Activated CD4-positive, alpha-beta memory T cell treated with anti-CD3 and anti-CD28 coated beads, Interleukin-2, amount 10 ng/mL, durations not matched to agents 7 days and 5 days (primary cell): ENCODE measurements around the gene EDN2. TPM values are rescaled to one million over a fixed set of nuclear protein-coding genes. Genes with fewer than 3 reads are reported as not detected.

Experiments used
- CTCF ChIA-PET: fragments of 350-600 bp; sonication (Branson Sonifier 250); formaldehyde crosslinking; loops from one replicate; lab custom pipeline; 2021; ENCODE audit warnings: antibody characterized with exemption, inconsistent platforms; lab: Charles Lee
- POLR2A ChIA-PET: fragments of 350-600 bp; sonication (Branson Sonifier 250); formaldehyde crosslinking; loops from one replicate; lab custom pipeline; 2021; ENCODE audit warnings: antibody characterized with exemption; lab: Charles Lee
- DNase-seq: peaks from one replicate; pipeline ENCODE4 v3.0.0-alpha.2; 2020
- H3K27ac Mint-ChIP-seq: one replicate; pipeline ENCODE4 v1.8.0; 2021; ENCODE audit warnings: mild to moderate bottlenecking, mixed read lengths
- H3K27me3 Mint-ChIP-seq: one replicate; pipeline ENCODE4 v1.8.0; 2021; ENCODE audit warnings: mixed read lengths
- H3K36me3 Mint-ChIP-seq: one replicate; pipeline ENCODE4 v1.8.0; 2021; ENCODE audit warnings: low read depth, mixed read lengths
- H3K4me1 Mint-ChIP-seq: one replicate; pipeline ENCODE4 v1.8.0; 2021; ENCODE audit warnings: mixed read lengths
- H3K4me3 Mint-ChIP-seq: one replicate; pipeline ENCODE4 v1.8.0; 2021; ENCODE audit warnings: mild to moderate bottlenecking, mixed read lengths
- H3K9me3 Mint-ChIP-seq: one replicate; pipeline ENCODE4 v1.8.0; 2021; ENCODE audit warnings: mixed read lengths
- total RNA-seq, 2 experiments: library from RNA; stranded (reverse); gene quantifications; one replicate each; pipeline ENCODE4 v1.2.3, GENCODE V29; 2021

The EDN2 gene
- total RNA-seq, 2 experiments from 2014 or later: not detected

- DNase-seq: no peak
- no peak overlapping the region for H3K27ac Mint-ChIP-seq
- no peak overlapping the region for H3K4me3 Mint-ChIP-seq
- H3K9me3 Mint-ChIP-seq: peaks cover 9% of the 10 kb centered on the region
- ChIA-PET CTCF (no interaction called here), POLR2A (no interaction called here)
- peaks cover 9% of the 10 kb centered on the region for H3K27me3 Mint-ChIP-seq
- H3K4me1 Mint-ChIP-seq: no peaks in the 10 kb centered on the region
- H3K36me3 Mint-ChIP-seq: no peaks in the 10 kb centered on the region
Observed at GRCh38 chr1:41442697-41443251, 41.7 kb downstream of the EDN2 start.

- H3K27me3 Mint-ChIP-seq: peaks cover 14% of the 10 kb centered on the region
- no peaks in the 10 kb centered on the region for H3K4me1 Mint-ChIP-seq
- no peak overlapping the region for H3K4me3 Mint-ChIP-seq
- no peaks in the 10 kb centered on the region for H3K36me3 Mint-ChIP-seq
- no peak overlapping the region for H3K27ac Mint-ChIP-seq
- H3K9me3 Mint-ChIP-seq: peaks cover 9% of the 10 kb centered on the region
- POLR2A ChIA-PET: no interaction called here
- CTCF ChIA-PET: interaction anchor here (1.0 kb wide), 1 partner anchor 23 kb away, joined by 3 read pairs; no protein-coding TSS in a partner anchor
- no peak for DNase-seq
Observed at GRCh38 chr1:41440321-41441085, 44.0 kb downstream of the EDN2 start.

GRCh38 chr1:41439234-41439633 is 45.2 kb downstream of the EDN2 start:
- H3K27me3 Mint-ChIP-seq: peaks cover 23% of the 10 kb centered on the region

GRCh38 chr1:41438711-41439110 is 45.8 kb downstream of the EDN2 start:
- Mint-ChIP-seq H3K4me1 (no peaks in the 10 kb centered on the region), H3K27me3 (peaks cover 25% of the 10 kb centered on the region), H3K27ac (no peak overlapping the region), H3K36me3 (no peaks in the 10 kb centered on the region), H3K9me3 (no peaks in the 10 kb centered on the region), H3K4me3 (no peak overlapping the region)
- ChIA-PET CTCF (no interaction called here), POLR2A (no interaction called here)
- DNase-seq: no peak

More at GRCh38 chr1:41439234-41439633, 45.2 kb downstream of the EDN2 start:
- peaks cover under 1% of the 10 kb centered on the region for H3K9me3 Mint-ChIP-seq
- no peaks in the 10 kb centered on the region for H3K36me3 Mint-ChIP-seq
- no peak overlapping the region for H3K27ac Mint-ChIP-seq
- no peak for DNase-seq
- no peaks in the 10 kb centered on the region for H3K4me1 Mint-ChIP-seq
- POLR2A ChIA-PET: no interaction called here
- CTCF ChIA-PET: no interaction called here
- no peak overlapping the region for H3K4me3 Mint-ChIP-seq

- CTCF ChIA-PET: no interaction called here
- no peaks in the 10 kb centered on the region for H3K9me3 Mint-ChIP-seq
- POLR2A ChIA-PET: no interaction called here
- no peak overlapping the region for H3K27ac Mint-ChIP-seq
- no peaks in the 10 kb centered on the region for H3K4me1 Mint-ChIP-seq
- H3K27me3 Mint-ChIP-seq: peaks cover 27% of the 10 kb centered on the region
- H3K36me3 Mint-ChIP-seq: no peaks in the 10 kb centered on the region
- no peak overlapping the region for H3K4me3 Mint-ChIP-seq
- no peak for DNase-seq
Observed at GRCh38 chr1:41437011-41437355, 47.5 kb downstream of the EDN2 start.

GRCh38 chr1:41436281-41437010 is 48.0 kb downstream of the EDN2 start:
- H3K9me3 Mint-ChIP-seq: no peaks in the 10 kb centered on the region
- H3K4me3 Mint-ChIP-seq: no peak overlapping the region
- no peaks in the 10 kb centered on the region for H3K4me1 Mint-ChIP-seq
- CTCF ChIA-PET: interaction anchor here (1.4 kb wide), 1 partner anchor 114 kb away, joined by 4 read pairs; no protein-coding TSS in a partner anchor
- no peak overlapping the region for H3K27ac Mint-ChIP-seq
- no peaks in the 10 kb centered on the region for H3K36me3 Mint-ChIP-seq
- peaks cover 27% of the 10 kb centered on the region for H3K27me3 Mint-ChIP-seq
- POLR2A ChIA-PET: no interaction called here
- no peak for DNase-seq

- peaks cover 27% of the 10 kb centered on the region for H3K27me3 Mint-ChIP-seq
- CTCF ChIA-PET: interaction anchor here (1.4 kb wide), 1 partner anchor 113 kb away, joined by 4 read pairs; no protein-coding TSS in a partner anchor
- POLR2A ChIA-PET: no interaction called here
Observed at GRCh38 chr1:41435570-41436178, 48.8 kb downstream of the EDN2 start.

GRCh38 chr1:41434748-41435449 is 49.6 kb downstream of the EDN2 start:
- peaks cover 27% of the 10 kb centered on the region for H3K27me3 Mint-ChIP-seq
- no peaks in the 10 kb centered on the region for H3K9me3 Mint-ChIP-seq
- ChIA-PET POLR2A (no interaction called here), CTCF (interaction anchor here (1.4 kb wide), 1 partner anchor 17 kb away, joined by 4 read pairs; no protein-coding TSS in a partner anchor)
- DNase-seq: no peak
- H3K36me3 Mint-ChIP-seq: no peaks in the 10 kb centered on the region
- no peaks in the 10 kb centered on the region for H3K4me1 Mint-ChIP-seq
- H3K27ac Mint-ChIP-seq: no peak overlapping the region
- no peak overlapping the region for H3K4me3 Mint-ChIP-seq

More at GRCh38 chr1:41435570-41436178, 48.8 kb downstream of the EDN2 start:
- Mint-ChIP-seq H3K27ac (no peak overlapping the region), H3K9me3 (no peaks in the 10 kb centered on the region), H3K4me3 (no peak overlapping the region), H3K4me1 (no peaks in the 10 kb centered on the region), H3K36me3 (no peaks in the 10 kb centered on the region)
- DNase-seq: no peak

- H3K36me3 Mint-ChIP-seq: no peaks in the 10 kb centered on the region
- no peaks in the 10 kb centered on the region for H3K4me1 Mint-ChIP-seq
- no peaks in the 10 kb centered on the region for H3K9me3 Mint-ChIP-seq
- ChIA-PET POLR2A (no interaction called here), CTCF (interaction anchor here (1.4 to 4.0 kb wide), 5 partner anchors 9 to 167 kb away, joined by 3 to 19 read pairs (median 4); no protein-coding TSS in a partner anchor)
- no peak overlapping the region for H3K4me3 Mint-ChIP-seq
- peaks cover 27% of the 10 kb centered on the region for H3K27me3 Mint-ChIP-seq
- no peak overlapping the region for H3K27ac Mint-ChIP-seq
- DNase-seq: no peak
Observed at GRCh38 chr1:41434306-41434705, 50.2 kb downstream of the EDN2 start.

GRCh38 chr1:41433501-41433900 is 51.0 kb downstream of the EDN2 start:
- H3K27ac Mint-ChIP-seq: no peak overlapping the region
- no peak overlapping the region for H3K4me3 Mint-ChIP-seq
- H3K4me1 Mint-ChIP-seq: no peaks in the 10 kb centered on the region
- CTCF ChIA-PET: interaction anchor here (1.2 to 4.0 kb wide), 9 partner anchors 10 to 166 kb away, joined by 3 to 19 read pairs (median 4); partner anchors contain the start of gene FOXO6
- POLR2A ChIA-PET: no interaction called here
- H3K27me3 Mint-ChIP-seq: peaks cover 26% of the 10 kb centered on the region
- no peak for DNase-seq
- H3K36me3 Mint-ChIP-seq: no peaks in the 10 kb centered on the region
- no peaks in the 10 kb centered on the region for H3K9me3 Mint-ChIP-seq

- Mint-ChIP-seq H3K4me3 (no peak overlapping the region), H3K27ac (no peak overlapping the region), H3K4me1 (no peaks in the 10 kb centered on the region), H3K9me3 (no peaks in the 10 kb centered on the region), H3K27me3 (peaks cover 22% of the 10 kb centered on the region), H3K36me3 (no peaks in the 10 kb centered on the region)
- peak; percentile 79 for DNase-seq
- ChIA-PET CTCF (interaction anchor here (0.5 to 4.0 kb wide), 10 partner anchors 11 to 1111 kb away, joined by 3 to 19 read pairs (median 4); partner anchors contain the start of gene FOXO6), POLR2A (no interaction called here)
Observed at GRCh38 chr1:41432481-41433280, 51.8 kb downstream of the EDN2 start.
